Astrocyte (in vitro differentiated cells and primary cell): Measurements from ENCODE around the gene SUPT4H1. TPM values are rescaled to one million over a fixed set of nuclear protein-coding genes. Genes with fewer than 3 reads are reported as not detected.
A peak's percentile ranks its signal among the peaks of the same experiment; 100 is the strongest.

Experiments used
- DNase-seq: peaks from one replicate; pipeline ENCODE4 v3.0.0-alpha.2; 2010; ENCODE audit warnings: low read depth
- FAIRE-seq: peaks from 2 replicates; lab custom pipeline; 2011; peaks lifted over from hg19 to GRCh38; lab: Jason Lieb, UNC
- H2AFZ ChIP-seq: 2 replicates; pipeline ENCODE4 v1.6.0; 2012; ENCODE audit warnings: low read depth, low read length, inconsistent platforms
- H3K27ac ChIP-seq: 2 replicates; pipeline ENCODE4 v1.5.1; 2011; ENCODE audit warnings: low read depth, low read length, inconsistent platforms
- H3K27me3 ChIP-seq: 2 replicates; pipeline ENCODE4 v1.6.0; 2011; ENCODE audit warnings: low read length, inconsistent platforms; ENCODE audit not compliant: insufficient read depth
- H3K36me3 ChIP-seq: 2 replicates; pipeline ENCODE4 v1.5.1; 2011; ENCODE audit warnings: low read length, inconsistent platforms; ENCODE audit not compliant: insufficient read depth
- H3K4me1 ChIP-seq: 2 replicates; pipeline ENCODE4 v1.5.1; 2011; ENCODE audit warnings: low read length, inconsistent platforms; ENCODE audit not compliant: insufficient read depth
- H3K4me2 ChIP-seq: 2 replicates; pipeline ENCODE4 v1.6.0; 2012; ENCODE audit warnings: low read length, inconsistent platforms
- H3K4me3 ChIP-seq: 2 replicates; pipeline ENCODE4 v1.5.1; 2011; ENCODE audit warnings: low read depth, mild to moderate bottlenecking, low read length, inconsistent platforms; ENCODE audit not compliant: insufficient read depth
- H3K79me2 ChIP-seq: 2 replicates; pipeline ENCODE4 v1.6.0; 2012; ENCODE audit warnings: mild to moderate bottlenecking, low read length, inconsistent platforms; ENCODE audit not compliant: insufficient read depth
- H3K9ac ChIP-seq: 2 replicates; pipeline ENCODE4 v1.6.0; 2012; ENCODE audit warnings: mild to moderate bottlenecking, low read length, inconsistent platforms
- H3K9me3 ChIP-seq: 2 replicates; pipeline ENCODE4 v1.5.1; 2012; ENCODE audit warnings: low read depth, mild to moderate bottlenecking, low read length, inconsistent platforms; ENCODE audit not compliant: insufficient read depth
- H4K20me1 ChIP-seq: 2 replicates; pipeline ENCODE4 v1.6.0; 2012; ENCODE audit warnings: low read length, inconsistent platforms; ENCODE audit not compliant: insufficient read depth
- H3K27ac Mint-ChIP-seq: one replicate; pipeline ENCODE4 v1.8.0; 2021; ENCODE audit warnings: mild to moderate bottlenecking, mixed read lengths; ENCODE audit not compliant: unreplicated experiment
- H3K27me3 Mint-ChIP-seq: one replicate; pipeline ENCODE4 v1.8.0; 2021; ENCODE audit warnings: low read depth, mixed read lengths; ENCODE audit not compliant: unreplicated experiment
- H3K36me3 Mint-ChIP-seq: one replicate; pipeline ENCODE4 v1.8.0; 2021; ENCODE audit warnings: low read depth, mixed read lengths; ENCODE audit not compliant: unreplicated experiment
- H3K4me1 Mint-ChIP-seq: one replicate; pipeline ENCODE4 v1.8.0; 2021; ENCODE audit warnings: low read depth, mixed read lengths; ENCODE audit not compliant: unreplicated experiment
- H3K4me3 Mint-ChIP-seq: one replicate; pipeline ENCODE4 v1.8.0; 2021; ENCODE audit warnings: mild to moderate bottlenecking, moderate library complexity, mixed read lengths; ENCODE audit not compliant: unreplicated experiment
- H3K9me3 Mint-ChIP-seq: one replicate; pipeline ENCODE4 v1.8.0; 2021; ENCODE audit warnings: mild to moderate bottlenecking, mixed read lengths; ENCODE audit not compliant: unreplicated experiment
- EZH2 ChIP-seq: IDR thresholded peaks from 2 replicates; pipeline ENCODE4 v1.6.1; 2012; ENCODE audit warnings: mild to moderate bottlenecking, low read length, inconsistent platforms; ENCODE audit not compliant: insufficient read depth
- total RNA-seq: library from RNA; stranded (reverse); gene quantifications from 2 replicates; pipeline ENCODE4 v1.2.1, GENCODE V29; 2021
- TF ChIP-seq, protein P1 (sequence below): IDR thresholded peaks from 2 replicates; pipeline ENCODE4 v1.5.1; 2011; ENCODE audit warnings: low read depth, mild to moderate bottlenecking, inconsistent platforms, low read length, moderate library complexity; ENCODE audit not compliant: insufficient read depth

SUPT4H1 gene
- total RNA-seq, 1 donor from 2014 or later = 108 TPM

DNA sequence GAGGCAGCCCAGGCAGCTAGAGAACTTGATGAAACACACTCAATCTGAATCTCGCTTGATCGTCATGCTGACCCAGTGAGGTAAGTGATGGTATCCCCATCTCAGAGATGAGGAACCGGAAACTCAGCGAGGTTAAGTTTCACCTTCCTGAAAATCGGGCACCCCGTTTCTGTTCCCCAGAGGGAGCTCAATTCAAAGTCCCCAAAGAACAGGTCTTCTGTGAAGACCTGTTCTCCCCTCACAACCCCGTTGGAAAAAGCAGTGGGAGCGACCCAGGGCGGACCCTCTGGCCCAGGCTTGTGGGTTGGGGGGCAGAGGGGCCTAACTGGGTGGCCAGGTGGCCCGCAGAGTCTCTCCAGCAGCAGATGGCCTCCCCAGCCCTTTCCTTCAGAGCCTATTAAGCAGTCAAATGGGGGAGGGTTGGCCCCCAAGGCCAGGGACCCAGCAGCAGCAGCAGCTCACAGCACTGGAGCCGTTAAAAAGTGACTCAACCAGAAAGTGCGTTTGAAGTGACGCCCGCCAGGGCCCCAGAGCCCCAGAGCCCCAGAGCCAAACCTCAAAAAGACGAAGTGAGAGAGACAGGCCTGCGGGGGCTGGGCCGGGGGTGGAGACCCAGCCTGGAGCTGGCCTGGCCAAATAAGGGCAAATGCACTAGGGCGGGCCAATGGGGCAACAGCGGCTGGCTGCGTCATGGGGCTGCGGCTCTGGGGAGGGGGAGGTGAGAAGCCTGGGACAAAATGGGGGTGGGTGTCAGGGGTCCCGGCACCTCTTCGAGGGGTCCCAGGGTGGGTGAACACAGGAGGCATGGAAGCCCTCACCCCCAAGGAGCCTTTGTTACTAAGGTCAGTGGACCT, 14.2 kb downstream of the SUPT4H1 start:
- Histone ChIP-seq H3K79me2 (no peaks in the 10 kb centered on the region), H3K4me1 (peaks cover 32% of the 10 kb centered on the region), H3K27ac (peak overlapping the region; percentile 56), H3K36me3 (no peaks in the 10 kb centered on the region), H3K4me3 (no peak overlapping the region), H4K20me1 (no peaks in the 10 kb centered on the region), H3K9me3 (no peaks in the 10 kb centered on the region), H3K27me3 (no peaks in the 10 kb centered on the region), H3K4me2 (peak overlapping the region; percentile 82), H3K9ac (peak overlapping the region; percentile 42), H2AFZ (peak overlapping the region; percentile 32)
- Mint-ChIP-seq H3K4me3 (no peak overlapping the region), H3K27me3 (no peaks in the 10 kb centered on the region), H3K36me3 (no peaks in the 10 kb centered on the region), H3K9me3 (no peaks in the 10 kb centered on the region), H3K4me1 (peaks cover 21% of the 10 kb centered on the region), H3K27ac (peak overlapping the region; percentile 72)
- DNase-seq = peak; percentile 91
- FAIRE-seq = no peak
- TF ChIP-seq, protein P1, sequence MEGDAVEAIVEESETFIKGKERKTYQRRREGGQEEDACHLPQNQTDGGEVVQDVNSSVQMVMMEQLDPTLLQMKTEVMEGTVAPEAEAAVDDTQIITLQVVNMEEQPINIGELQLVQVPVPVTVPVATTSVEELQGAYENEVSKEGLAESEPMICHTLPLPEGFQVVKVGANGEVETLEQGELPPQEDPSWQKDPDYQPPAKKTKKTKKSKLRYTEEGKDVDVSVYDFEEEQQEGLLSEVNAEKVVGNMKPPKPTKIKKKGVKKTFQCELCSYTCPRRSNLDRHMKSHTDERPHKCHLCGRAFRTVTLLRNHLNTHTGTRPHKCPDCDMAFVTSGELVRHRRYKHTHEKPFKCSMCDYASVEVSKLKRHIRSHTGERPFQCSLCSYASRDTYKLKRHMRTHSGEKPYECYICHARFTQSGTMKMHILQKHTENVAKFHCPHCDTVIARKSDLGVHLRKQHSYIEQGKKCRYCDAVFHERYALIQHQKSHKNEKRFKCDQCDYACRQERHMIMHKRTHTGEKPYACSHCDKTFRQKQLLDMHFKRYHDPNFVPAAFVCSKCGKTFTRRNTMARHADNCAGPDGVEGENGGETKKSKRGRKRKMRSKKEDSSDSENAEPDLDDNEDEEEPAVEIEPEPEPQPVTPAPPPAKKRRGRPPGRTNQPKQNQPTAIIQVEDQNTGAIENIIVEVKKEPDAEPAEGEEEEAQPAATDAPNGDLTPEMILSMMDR = no peak
- no peak for TF ChIP-seq EZH2

DNA sequence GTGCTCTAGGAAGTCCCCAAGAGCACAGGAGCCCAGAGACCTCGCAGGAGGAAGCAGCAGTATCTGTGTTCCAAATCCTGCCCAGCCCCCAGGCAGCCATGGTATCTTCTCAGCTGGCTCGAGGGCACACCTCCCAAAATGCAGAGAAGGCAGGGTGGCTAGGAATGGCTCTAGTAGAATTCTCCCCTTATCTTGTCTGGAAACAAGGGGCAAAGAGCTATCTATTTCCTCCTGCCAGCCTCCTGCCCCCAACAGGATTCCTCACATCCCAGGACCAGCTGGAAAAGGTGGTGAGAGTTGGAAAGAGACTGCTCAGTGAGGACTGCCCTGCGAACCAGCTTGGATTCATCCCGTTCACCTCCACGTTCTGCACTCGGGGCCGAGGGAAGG, 14.8 kb downstream of the SUPT4H1 start:
- FAIRE-seq (no peak), DNase-seq (no peak)
- Histone ChIP-seq H3K4me2 (peak overlapping the region; percentile 82), H3K4me3 (no peak overlapping the region), H2AFZ (peak overlapping the region; percentile 19), H3K36me3 (no peaks in the 10 kb centered on the region), H3K79me2 (no peaks in the 10 kb centered on the region), H3K9me3 (no peaks in the 10 kb centered on the region), H3K4me1 (peaks cover 32% of the 10 kb centered on the region), H3K9ac (peak overlapping the region; percentile 42), H3K27ac (peak overlapping the region; percentile 56), H4K20me1 (no peaks in the 10 kb centered on the region), H3K27me3 (no peaks in the 10 kb centered on the region)
- peak overlapping the region; percentile 14 for H3K4me3 Mint-ChIP-seq
- H3K9me3 Mint-ChIP-seq = no peaks in the 10 kb centered on the region
- peak overlapping the region; percentile 41 for H3K27ac Mint-ChIP-seq
- H3K36me3 Mint-ChIP-seq = no peaks in the 10 kb centered on the region
- no peak for TF ChIP-seq EZH2
- TF ChIP-seq, protein P1 = no peak
- H3K4me1 Mint-ChIP-seq = peaks cover 21% of the 10 kb centered on the region
- no peaks in the 10 kb centered on the region for H3K27me3 Mint-ChIP-seq
